NCI-H1092 (cell line): Measurements from ENCODE around the gene PACRG.

Experiments used
- DNase-seq: peaks from one replicate; lab custom pipeline; 2025; lab: John Stamatoyannopoulos, UW

The PACRG gene

DNA sequence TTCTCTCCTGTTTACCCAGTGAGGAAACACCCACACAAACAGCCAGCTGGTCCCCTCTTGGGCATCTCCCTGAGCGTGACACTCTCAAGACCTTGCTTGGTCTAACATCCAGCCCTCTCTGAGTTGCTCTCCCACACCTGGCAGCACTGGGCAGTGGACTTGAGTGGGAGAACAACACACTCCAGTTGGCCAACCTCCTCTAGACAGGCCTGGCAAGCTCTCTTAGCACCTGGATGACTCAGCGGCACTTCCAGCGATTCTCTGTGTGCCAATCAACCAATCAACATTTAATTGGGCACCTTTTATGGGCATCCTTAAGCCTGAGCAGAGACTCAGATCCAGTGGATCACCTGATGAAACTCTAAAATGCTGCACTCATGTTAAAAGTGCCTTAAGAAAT is 610.2 kb downstream of the PACRG start:
- DNase-seq = no peak

DNA sequence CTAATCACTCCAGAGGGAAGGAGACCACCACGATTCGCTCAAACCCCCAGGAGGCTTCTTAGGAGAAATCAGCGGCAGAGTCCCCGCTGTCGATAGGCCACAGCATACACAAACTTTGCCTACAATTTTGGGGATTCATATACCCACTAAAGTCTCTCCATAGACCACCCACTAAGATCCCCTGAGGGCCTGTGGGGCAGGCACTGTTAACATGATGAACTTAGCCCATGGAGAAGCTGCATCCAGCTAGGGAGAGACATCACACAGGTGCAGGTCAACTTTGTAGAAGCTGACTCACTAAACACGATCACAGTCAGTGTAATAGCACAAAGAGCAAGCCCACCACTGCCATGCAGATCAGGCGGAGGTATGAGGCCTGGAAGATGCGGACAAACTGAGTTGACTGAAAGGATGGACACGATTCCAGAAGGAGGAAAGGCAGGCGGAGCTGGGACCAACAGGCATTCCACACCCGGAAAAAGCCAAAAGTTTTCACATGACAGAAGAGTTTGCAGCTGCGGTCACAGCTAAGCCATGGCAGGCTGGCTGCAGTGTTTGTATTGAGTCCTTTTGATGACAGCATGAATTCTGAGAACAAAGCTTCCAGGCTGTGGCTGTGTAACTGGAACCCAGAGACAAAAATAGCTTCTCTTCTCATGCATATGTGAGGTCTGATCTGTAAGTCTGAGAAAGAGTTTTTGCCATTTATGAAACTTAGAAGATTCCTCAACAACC is 611.1 kb downstream of the PACRG start:
- DNase-seq = no peak

DNA sequence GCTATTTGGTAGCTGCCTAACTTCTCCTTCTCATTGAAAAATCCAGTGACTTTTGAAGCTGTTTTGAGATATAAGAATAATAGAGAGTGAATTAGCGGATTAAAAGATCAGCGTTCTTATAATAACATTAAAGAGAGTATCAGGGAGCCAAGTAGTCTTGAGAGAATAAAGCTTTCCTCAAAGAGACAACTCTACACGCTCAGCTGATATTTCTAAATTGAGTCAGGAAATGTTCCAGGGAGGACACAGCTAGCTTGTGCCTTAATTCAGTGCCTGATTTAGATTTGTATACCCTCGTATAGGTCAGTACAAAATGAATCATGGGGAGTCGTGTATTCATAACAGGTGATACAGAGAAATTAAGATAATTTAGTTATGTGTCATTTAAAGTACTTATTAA is 611.7 kb downstream of the PACRG start:
- no peak for DNase-seq

DNA sequence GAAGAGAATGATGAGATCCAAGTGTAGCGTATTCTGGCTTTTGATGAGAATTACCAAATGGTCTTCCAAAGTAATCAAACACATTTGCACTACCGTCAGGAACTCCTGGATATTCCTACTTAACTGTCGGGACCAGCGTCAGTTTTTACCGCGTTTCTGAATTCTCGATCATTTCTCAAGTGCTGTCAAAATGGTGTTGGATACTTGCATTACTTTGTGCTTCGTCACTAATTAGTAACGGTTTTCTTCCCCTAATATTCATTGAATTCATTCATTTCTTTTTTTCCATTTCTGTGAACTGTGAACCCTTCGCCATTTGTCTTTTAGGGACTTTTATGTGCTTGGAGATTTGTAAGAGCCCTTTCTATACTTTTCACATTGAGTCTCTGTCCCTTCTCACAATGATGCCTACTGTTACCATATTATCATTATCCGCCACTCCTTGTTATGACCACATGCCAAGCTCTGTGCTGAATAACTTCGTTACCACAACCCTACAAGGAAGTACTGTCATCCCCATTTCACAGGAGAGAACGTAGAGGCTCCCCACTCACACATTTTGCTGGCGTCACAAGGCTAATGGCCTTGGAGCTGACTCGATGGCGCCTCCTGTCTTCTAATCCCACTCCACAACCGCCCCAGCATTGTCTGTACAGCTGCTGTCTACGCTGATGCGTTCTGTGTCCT is 612.6 kb downstream of the PACRG start:
- DNase-seq = no peak

DNA sequence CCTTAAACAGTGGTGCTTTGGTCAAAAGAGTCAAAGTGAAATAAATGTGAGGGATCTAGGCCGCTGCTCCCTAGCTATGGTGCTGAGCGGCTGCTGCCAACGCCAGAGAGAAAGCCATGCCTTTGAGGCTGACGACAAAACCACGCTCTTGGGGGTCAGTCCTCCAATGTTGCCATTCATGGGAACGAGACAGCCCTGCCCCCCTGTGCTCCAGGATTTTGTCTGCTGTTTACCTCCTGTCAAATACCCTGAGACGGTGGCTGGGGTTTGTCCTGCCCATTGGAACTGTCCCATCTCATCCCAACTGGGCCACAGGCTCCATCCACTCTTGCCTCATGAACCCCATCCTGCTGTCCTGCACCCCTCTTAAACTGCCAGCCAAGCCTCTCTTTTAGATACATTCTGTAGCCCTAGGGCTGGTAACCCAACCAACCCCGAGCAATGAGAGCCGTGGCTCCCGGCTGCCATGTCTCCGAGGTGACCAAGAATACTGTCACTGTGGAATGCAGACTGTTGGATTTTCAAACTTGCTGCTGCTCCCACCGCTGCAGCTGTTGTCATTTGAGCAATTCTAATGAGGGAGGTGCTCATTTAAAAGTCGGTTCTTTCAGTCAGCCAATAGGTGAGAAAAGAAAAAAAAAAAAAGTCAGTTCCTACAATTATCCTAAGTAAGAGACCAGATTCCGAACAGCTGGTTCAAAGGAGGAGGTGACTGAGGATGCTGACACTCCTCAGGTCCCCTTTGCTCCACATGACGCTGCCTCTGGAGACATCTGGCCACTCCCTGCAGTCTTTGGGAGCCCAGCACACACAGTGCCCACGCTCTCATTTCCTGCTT is 613.7 kb downstream of the PACRG start:
- no peak for DNase-seq

DNA sequence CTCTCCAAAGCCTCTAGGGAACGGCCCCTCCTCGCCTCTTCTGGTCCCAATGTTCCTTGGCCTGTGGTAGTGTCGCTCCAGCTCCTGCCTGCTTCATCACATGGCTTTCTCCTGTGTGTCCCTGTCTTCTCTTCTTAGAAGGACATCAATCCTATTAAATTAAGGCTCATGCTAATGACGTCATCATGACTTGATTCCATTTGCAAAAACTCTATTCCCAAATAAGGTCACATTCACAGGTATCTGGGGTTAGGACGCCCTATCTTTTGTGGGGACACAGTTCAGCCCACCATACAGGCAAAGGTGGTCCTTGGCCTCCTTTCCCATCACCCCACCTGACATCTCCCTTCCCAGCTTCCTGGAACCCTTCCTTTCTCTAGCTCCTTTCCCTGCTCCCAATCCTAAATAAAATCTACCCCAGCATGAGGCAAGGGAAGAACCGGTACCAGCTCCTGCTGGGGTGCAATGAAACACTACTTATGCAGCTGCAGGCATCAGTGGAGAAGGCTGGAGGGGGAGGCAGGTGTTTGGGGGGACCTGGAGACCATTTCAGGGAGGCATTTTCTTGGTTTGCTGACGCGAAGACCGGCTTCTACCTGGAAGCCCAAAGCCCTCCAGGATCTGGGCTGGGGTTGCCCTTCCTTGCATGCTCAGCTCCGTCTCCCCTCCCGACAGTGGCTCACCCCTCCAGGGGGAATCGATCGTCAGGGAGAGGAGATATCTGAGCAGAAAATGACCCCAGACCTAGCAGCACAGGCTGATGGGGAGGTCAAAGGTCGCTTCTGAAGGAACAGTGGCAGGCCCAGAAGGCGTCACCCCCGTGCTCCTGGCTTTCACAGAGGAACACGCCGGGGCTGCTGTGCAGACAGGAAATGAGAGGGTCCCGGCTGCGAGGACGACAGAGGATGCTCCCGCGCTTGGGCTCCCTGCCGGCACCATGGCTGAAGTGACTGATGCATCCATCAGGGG is 615.1 kb downstream of the PACRG start:
- DNase-seq = no peak

DNA sequence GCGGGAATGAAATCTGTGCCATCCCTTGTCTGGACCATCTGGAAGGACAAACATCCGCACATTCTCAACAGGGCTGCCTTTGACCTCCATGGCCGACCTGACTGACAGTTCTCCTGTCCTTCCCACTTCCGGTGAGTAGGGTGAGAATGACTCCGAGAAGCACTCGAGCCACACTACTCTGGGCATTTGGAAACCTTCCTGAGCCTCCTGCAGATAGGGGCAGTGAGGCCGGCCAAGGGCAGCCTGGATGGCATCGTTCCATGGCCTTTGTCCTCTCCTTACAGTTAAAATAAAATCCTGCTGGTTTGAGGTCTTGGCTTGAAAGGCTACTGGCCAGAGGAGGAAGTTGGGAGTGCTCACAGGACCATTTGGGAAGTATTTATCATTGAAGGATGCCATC is 615.8 kb downstream of the PACRG start:
- DNase-seq = no peak

DNA sequence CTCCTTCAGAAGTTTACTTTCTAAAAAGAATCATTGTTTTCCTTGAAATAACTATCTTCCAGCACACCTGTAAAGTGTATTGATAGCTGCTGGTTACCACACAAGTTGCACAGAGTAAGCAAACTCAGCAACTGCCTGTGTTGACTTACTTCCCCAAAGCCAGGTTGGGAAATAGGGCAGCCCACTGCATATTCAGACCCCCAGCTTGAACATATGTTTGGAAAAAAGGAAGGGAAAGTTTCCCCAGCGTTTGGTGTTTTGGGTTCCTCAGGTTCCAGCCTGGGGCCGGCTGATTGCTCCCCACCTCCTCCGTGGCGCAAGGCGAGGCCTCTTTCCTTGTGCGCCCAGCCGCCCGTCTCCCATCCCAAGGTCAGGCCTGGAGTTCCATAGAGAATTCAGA is 616.6 kb downstream of the PACRG start:
- DNase-seq = no peak

DNA sequence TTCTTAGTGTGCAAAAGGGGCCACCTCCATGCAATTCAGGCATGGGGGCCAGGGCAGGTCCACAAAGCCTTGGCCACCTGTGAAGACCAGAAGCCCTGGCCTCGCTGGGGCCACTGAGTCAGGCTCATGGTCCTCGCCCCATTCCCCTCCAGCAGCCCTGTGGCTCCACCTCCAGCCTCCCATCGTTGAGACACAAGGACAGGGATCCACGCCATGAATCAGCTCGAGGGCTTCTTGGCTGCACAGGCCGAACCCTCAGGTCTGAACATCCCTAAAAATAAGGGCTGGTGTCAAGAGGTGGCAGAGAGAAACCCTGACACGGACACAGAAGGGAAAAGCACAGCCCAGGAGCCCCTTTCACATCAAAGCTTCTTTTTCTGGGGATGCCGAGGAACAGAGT is 618.2 kb downstream of the PACRG start:
- DNase-seq = no peak

DNA sequence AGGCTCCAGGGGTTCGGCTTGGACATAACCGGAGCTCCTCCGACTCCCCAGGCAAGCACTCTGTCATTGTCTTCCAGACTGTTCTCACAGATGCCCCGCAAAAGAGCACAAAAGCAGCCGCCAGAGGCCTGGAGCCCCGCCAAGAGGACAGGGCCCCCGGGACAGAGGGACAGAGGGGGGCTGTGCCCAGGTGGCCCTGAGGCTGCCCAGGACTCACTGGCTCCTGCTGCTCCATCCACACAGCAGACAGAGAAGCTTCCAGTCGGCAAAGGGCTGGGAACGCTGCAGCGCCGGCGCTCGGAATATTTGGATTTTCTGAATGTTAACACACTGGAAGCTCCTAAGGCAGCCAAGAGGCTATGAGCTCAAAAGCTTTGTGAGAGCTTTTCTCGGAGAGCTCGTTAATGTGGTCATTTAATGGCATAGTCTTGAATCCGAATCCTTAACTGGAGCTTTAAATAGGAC is 618.8 kb downstream of the PACRG start:
- DNase-seq = no peak

DNA sequence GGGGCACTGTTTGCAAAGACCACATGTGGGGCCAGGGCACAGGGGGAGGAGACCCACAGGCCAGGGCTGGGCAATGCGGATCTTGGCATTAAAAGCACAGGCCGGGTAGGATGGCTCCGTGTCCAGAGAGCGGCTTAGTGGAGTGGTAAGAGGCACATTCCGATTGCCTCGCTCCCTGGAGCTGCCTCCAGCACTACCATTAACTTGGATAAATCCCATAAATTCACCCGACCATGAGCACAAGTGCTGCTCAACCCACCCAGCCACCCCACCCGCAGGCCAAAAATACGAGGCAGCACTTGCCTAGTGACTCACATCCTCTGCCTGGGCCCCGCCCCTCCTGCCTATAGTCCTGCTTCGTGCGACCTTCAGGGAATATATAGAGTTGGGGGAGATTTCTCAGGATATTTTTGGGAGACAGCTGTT is 619.3 kb downstream of the PACRG start:
- DNase-seq = no peak

DNA sequence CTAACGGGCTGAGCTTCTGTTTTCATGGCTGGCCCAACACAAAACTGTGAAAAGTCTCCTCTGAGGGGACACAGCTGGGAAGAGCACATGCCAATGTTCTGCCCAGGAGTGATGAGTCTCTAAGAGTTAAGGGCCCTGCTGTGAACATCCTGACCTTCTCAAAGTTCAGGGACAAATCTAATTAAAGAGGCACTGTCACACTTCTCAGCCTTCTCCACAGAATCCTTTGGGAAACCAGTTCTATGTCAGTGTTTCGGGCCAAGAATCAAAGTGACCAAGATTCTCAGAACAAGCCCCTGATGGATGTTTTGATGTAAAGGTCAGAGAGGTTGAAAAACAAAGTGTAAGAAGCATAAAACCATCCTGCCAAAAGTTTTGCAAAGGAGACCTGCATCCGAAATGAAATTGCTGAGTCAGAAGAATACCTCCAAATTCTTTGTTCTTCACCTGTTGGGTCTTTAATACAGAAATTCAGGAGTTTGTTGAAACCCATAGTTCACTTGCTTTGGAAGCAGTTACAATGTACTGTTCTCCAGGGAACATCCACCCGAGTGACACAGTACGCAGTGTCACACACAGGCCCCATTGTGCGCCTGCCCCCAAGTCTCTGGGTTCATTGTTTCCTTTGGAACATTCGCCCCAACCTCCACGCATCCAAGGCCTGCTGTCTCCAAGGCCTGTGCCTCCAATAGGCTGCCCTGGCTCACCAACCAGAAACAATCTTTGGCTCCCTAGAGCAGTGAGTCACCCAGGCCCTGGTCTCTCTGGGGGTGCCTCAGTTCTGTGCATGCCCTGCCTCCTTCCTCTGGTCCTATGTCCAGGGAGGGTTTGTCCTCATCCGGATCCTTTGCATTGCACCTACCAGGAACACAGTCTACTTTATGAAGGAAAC is 621.3 kb downstream of the PACRG start:
- no peak for DNase-seq

DNA sequence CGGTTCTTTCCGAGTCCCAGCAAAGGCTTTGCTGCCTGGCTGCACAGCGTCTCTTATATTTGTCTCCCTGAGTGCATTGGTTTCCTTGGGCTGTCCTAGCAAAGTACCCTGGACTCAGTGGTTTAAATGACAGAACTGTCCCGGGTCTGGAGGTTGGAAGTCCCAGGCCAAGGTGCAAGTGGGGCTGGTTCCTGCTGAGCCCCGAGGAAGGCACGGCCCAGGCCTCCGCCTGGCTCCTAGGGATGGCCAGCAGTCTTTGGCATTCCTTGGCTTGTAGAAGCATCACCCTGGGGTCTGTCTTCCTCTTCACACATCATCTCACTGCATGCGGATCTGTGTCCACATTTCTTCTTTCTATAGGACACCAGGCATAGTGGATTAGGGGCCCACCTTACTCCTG is 621.9 kb downstream of the PACRG start:
- DNase-seq = no peak

DNA sequence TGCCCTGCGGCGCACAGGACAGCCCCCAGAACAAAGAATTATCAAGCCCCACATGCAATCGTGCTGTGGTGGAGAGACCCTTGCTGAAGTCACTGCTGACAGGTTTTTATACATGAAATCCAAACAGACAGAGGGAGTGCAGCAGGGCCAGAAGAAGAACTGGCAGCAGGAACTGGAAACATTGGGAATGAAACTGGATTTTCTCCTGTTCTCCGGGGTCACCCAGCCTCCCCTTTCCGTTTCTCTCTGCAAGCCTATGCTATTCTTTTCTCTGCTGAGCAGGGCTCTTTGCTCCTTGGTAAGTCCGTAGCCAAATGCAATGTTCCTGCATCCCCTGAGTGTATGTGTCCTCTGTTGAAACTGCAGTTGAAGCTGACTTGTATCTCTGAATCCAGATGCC is 623.2 kb downstream of the PACRG start:
- no peak for DNase-seq

DNA sequence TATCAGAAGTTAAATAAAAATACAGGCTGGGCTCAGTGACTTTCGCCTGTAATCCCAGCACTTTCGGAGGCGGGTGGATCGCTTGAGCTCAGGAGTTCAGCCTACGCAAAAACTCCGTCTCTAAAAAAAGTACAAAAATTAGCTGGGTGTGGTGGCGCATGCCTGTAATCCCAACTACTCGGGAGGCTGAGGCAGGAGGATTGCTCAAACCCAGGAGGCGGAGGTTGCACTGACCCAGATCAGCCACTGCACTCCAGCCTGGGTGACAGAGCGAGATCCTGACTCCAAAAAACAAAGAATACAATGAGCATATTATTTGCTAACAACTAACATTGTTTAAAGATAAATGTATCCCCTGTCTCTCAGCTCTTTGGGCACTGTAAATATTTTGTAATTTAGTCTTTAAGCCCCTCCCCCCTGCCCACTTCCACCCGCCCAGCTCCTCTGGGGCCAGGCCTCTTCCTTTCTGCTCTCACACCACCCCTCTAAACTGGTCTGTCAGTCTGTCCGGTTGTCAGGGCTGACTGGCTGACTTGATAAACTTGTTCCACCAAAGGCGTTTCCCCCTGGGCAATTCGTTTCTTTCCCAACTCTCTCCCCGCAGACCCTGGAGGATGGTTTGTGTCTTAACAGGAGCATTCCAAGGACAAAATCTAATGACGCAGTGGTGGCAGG is 624.4 kb downstream of the PACRG start:
- DNase-seq = no peak

DNA sequence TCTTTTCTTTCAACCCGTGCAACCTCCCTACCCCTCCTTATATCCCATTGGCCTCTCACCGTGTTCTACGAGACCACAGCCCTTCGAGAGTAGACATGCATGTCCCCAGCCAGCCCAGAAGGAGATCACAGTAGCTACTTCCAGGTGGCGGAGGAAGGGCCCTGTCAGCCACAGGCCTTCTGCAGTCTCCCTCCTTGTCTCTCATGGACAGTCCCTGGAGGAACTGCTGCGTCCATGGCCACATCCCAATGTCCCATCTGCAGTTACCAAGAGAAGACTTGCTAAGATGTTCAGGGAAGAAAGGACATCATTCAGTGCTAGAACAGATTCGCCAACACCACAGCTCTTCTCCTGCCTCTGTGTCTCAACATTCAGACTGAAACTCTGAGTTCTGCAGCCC is 625.2 kb downstream of the PACRG start:
- no peak for DNase-seq

DNA sequence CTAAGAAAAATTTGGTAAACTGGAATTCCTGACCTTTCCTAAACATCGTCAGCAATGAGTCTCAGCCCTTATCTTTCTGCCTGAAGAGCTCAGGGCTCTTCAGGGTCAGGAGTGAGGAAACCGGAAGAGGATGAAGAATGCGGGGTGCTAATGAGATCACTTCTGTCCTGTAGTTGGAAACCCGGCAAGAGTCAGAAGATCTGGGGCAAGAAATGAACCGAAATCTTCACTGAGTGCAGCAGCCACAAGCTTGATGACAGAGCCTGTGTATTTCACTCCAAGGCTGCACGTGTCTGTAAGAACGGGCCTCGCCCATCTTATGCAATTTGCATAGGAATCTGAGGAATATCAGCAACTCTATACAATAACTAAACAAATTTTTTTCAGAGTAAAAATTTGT is 626.3 kb downstream of the PACRG start:
- no peak for DNase-seq

DNA sequence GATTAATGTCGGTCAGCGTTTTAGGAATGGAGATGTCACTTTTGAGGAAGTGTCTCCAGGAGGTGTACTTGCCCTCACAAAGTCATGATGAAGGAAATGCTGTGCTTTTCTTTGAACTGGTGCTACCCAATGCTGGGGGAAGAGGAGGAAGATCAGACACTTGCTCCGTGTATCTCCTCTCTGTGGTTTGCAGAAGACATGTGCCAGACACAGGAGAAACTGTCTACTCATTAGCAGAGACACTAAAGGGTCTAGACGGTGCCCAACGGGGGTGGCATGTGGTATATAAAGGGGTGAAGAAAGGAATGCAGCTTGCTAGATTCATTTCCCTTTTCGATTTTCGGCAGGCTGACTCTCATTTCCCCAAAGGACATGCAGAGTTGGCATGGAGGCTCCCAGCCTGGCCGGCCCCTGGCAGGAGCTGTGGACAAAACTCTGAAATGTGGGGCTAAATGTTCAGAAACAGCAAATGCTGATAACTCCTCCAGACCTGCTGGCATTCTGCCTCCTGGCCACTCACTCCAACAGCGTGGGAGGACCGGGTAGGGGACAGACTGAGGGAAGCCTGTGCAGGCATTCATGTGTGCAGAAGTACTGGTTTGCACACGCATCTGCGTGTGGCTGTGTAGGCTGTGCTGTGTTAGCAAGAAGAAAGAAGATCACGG is 627.1 kb downstream of the PACRG start:
- no peak for DNase-seq

DNA sequence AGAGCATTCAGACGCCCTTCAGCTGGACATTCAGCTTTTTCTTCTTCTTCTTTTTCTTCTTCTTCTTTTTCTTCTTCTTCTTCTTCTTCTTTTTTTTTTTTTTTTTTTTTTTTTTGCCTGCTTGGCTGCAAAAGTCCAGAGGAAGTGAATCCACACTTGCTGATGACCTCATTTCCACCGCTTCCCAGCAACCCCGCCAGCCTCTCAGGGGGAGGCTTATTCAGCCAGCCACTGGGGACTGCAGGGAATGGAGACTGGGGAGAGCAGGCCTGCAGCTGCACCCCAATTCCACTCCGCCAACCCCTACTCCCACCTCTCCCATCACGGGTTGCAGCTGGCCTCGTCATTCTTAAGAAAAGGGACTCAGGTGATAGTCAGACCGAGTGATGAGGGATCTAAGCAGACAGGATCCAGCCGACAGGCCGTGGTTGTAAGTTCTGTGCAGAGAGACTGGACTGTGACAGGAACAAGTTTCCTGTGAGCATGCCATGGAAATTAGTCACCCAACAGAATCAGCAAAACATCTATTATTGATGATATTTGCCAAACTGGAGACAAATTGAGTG is 627.7 kb downstream of the PACRG start:
- no peak for DNase-seq
